Endodermal cell (in vitro differentiated cells): Measurements from ENCODE around the gene ABLIM2. TPM values are rescaled to one million over a fixed set of nuclear protein-coding genes. Genes with fewer than 3 reads are reported as not detected.

Experiments used
- DNase-seq: peaks from one replicate; pipeline ENCODE4 v3.0.0-alpha.2; 2017
- H3K27ac ChIP-seq: 2 replicates; pipeline ENCODE4 v1.5.1; 2013; ENCODE audit warnings: mild to moderate bottlenecking, low read depth, low read length, moderate library complexity
- H3K27me3 ChIP-seq: 2 replicates; pipeline ENCODE4 v1.6.1; 2013; ENCODE audit warnings: mild to moderate bottlenecking, low read length, moderate library complexity; ENCODE audit not compliant: insufficient read depth, control insufficient read depth, poor library complexity, severe bottlenecking
- H3K36me3 ChIP-seq: 2 replicates; pipeline ENCODE4 v1.7.0; 2013; ENCODE audit warnings: mild to moderate bottlenecking, low read length, moderate library complexity; ENCODE audit not compliant: control insufficient read depth, insufficient read depth
- H3K4me1 ChIP-seq: one replicate; pipeline ENCODE4 v1.7.0; 2013; ENCODE audit warnings: low read length; ENCODE audit not compliant: control insufficient read depth, insufficient read depth
- H3K4me3 ChIP-seq: 2 replicates; pipeline ENCODE4 v1.5.1; 2013; ENCODE audit warnings: mild to moderate bottlenecking, low read length, moderate library complexity
- H3K9ac ChIP-seq: 2 replicates; pipeline ENCODE4 v1.6.1; 2013; ENCODE audit warnings: mild to moderate bottlenecking, low read length, moderate library complexity; ENCODE audit not compliant: poor library complexity, severe bottlenecking; ENCODE audit errors: extremely low read depth
- H3K9me3 ChIP-seq: 2 replicates; pipeline ENCODE4 v1.6.1; 2013; ENCODE audit warnings: mild to moderate bottlenecking, low read length, moderate library complexity; ENCODE audit not compliant: control insufficient read depth
- H3K27ac Mint-ChIP-seq: 2 replicates; pipeline ENCODE4 v1.8.0; 2020; ENCODE audit warnings: mixed read lengths
- H3K27me3 Mint-ChIP-seq: 2 replicates; pipeline ENCODE4 v1.8.0; 2021; ENCODE audit warnings: mild to moderate bottlenecking, mixed read lengths; ENCODE audit not compliant: insufficient read depth
- H3K36me3 Mint-ChIP-seq: 2 replicates; pipeline ENCODE4 v1.8.0; 2020; ENCODE audit warnings: low read depth, mixed read lengths
- H3K4me1 Mint-ChIP-seq: 2 replicates; pipeline ENCODE4 v1.8.0; 2020; ENCODE audit warnings: mixed read lengths
- H3K4me3 Mint-ChIP-seq: 2 replicates; pipeline ENCODE4 v1.8.0; 2020; ENCODE audit warnings: mild to moderate bottlenecking, moderate library complexity, mixed read lengths
- H3K9me3 Mint-ChIP-seq: 2 replicates; pipeline ENCODE4 v1.8.0; 2020; ENCODE audit warnings: mild to moderate bottlenecking, mixed read lengths
- CTCF ChIP-seq: fragments of 200-600 bp; sonication (generic); conservative IDR thresholded peaks from 2 replicates; pipeline ENCODE4 v1.5.0; 2021; ENCODE audit warnings: antibody characterized with exemption, mild to moderate bottlenecking
- WGBS, 2 experiments: methylation state at CpG; one replicate each; pipeline versions ENCODE4 v1.1.5 to v1.1.7; 2013; ENCODE audit warnings: missing lambda C conversion rate in 2 of 2, mixed read lengths in 1 of 2; ENCODE audit not compliant: insufficient coverage in 1 of 2, insufficient read length in 1 of 2; 5-methylcytosine and 5-hydroxymethylcytosine counted together
- total RNA-seq, 2 donors: library from RNA; stranded (reverse); fragmentation: NEBNext Ultra II Directional in 1 of 2; extraction: Animal tissue kit (Norgen Biotek cat#: 25700) in 1 of 2; gene quantifications; 2 replicates in 1 of 2; 3 replicates in 1 of 2; pipeline ENCODE4 v1.2.1, GENCODE V29; 2021

ABLIM2 gene
- total RNA-seq, 2 donors from 2014 or later: 0.35 to 1.6 TPM

DNA sequence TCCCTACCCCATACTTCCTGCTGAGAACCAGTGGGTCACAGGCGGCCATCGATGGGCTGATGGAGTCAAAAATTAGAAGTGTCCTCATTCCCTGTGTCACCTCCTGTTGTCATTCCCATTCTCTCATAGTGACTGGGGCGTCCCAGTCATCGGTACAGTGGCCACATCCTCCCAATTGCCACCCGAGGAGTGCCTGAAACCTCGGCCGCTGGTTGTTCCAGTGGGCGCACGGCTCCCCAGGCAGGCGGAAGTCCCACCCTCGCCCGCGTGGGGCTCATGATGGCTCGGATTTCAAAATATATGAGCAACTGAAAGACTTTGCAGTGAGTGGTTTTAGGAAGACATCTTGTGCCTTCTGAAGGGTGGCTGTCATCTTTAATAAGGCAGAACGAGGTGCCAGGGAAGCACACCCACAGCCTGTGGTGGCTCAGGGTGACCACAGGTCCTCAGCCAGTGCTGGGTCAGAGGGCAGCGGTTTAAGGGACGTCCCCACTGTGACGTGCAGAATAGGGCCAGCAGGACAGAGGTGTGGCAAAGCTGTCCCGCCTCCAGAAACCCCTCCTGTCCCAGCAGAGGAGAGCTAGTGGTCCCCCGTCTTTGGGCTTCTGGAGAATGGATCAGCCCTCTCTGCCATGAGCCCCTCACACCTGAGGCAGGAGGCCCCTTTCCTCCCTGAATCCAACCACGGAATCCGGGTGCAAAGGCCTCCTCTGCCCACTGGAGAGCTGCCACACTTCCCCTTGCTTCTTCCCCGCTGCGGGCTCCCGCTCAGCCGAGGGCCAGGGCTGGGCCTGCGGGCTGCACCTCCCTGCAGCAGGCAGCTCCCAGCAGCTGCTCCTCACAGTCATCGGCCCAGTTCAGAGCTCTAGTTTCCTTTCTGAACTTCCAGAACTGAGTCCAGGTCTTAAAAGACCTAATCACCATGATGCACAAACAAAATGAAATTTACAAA is 90.4 kb downstream of the ABLIM2 start:
- DNase-seq: no peak
- peaks cover 25% of the 10 kb centered on the region for H3K9me3 Mint-ChIP-seq
- WGBS, 2 experiments: 87 to 89% methylated on average over 21 to 28 of the region's 28 CpGs
- H3K4me3 Mint-ChIP-seq: no peak overlapping the region
- no peaks in the 10 kb centered on the region for H3K4me1 ChIP-seq
- no peak overlapping the region for H3K27ac ChIP-seq
- H3K9me3 ChIP-seq: peaks cover 19% of the 10 kb centered on the region
- H3K36me3 Mint-ChIP-seq: peaks cover 6% of the 10 kb centered on the region
- H3K4me3 ChIP-seq: no peak overlapping the region
- H3K27me3 ChIP-seq: no peaks in the 10 kb centered on the region
- H3K27ac Mint-ChIP-seq: no peak overlapping the region
- no peak overlapping the region for H3K9ac ChIP-seq
- no peak for TF ChIP-seq CTCF
- H3K36me3 ChIP-seq: no peaks in the 10 kb centered on the region
- H3K27me3 Mint-ChIP-seq: no peaks in the 10 kb centered on the region
- no peaks in the 10 kb centered on the region for H3K4me1 Mint-ChIP-seq

DNA sequence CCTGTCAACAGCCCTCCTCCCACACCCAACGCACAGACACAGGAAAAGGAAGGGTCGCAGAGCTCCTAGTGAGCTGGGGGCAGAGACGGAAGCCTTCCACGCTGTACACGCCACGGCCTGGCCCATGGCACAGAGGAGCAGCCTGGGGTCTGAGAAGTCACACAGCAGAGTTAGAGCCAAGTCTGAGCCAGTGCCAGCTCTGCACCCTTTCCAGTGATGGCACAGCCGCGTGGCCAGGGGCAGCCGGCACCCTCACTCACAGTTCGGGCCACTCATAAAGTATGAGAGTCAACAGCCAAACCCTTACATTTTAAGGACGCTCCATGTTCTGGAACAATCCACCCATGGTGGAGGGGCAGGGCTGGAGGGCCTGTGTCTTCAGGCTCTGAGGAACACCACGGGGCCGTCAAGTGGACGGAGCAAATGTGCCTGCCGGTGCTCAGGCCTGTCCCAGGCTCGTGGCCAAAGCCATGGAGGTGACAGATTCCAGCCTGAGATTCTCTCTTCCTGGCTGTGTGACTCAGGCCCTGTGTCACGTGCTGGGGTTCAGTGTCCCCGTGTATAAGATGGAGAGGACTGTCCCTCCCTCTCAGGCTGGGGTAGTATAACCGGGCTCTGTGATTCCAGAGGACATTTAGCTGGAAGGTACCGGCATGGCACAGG is 91.2 kb downstream of the ABLIM2 start:
- no peaks in the 10 kb centered on the region for H3K27me3 ChIP-seq
- H3K9me3 Mint-ChIP-seq: peaks cover 29% of the 10 kb centered on the region
- H3K27me3 Mint-ChIP-seq: no peaks in the 10 kb centered on the region
- 95 to 97% methylated on average over 9 to 20 of the region's 20 CpGs for WGBS, 2 experiments
- no peak overlapping the region for H3K4me3 ChIP-seq
- peaks cover 6% of the 10 kb centered on the region for H3K36me3 Mint-ChIP-seq
- no peak overlapping the region for H3K9ac ChIP-seq
- peaks cover 21% of the 10 kb centered on the region for H3K9me3 ChIP-seq
- no peak for DNase-seq
- H3K36me3 ChIP-seq: no peaks in the 10 kb centered on the region
- H3K4me1 Mint-ChIP-seq: no peaks in the 10 kb centered on the region
- no peak overlapping the region for H3K4me3 Mint-ChIP-seq
- H3K27ac Mint-ChIP-seq: no peak overlapping the region
- H3K27ac ChIP-seq: no peak overlapping the region
- H3K4me1 ChIP-seq: no peaks in the 10 kb centered on the region
- no peak for TF ChIP-seq CTCF

GRCh38 chr4:8066336-8066931 is 92.2 kb downstream of the ABLIM2 start:
- Mint-ChIP-seq H3K4me3 (no peak overlapping the region), H3K27me3 (no peaks in the 10 kb centered on the region), H3K9me3 (peaks cover 32% of the 10 kb centered on the region), H3K4me1 (no peaks in the 10 kb centered on the region), H3K36me3 (peaks cover 6% of the 10 kb centered on the region), H3K27ac (no peak overlapping the region)
- no peaks in the 10 kb centered on the region for H3K36me3 ChIP-seq
- no peak overlapping the region for H3K9ac ChIP-seq
- no peak overlapping the region for H3K4me3 ChIP-seq
- H3K27ac ChIP-seq: no peak overlapping the region
- no peaks in the 10 kb centered on the region for H3K27me3 ChIP-seq
- no peaks in the 10 kb centered on the region for H3K4me1 ChIP-seq
- H3K9me3 ChIP-seq: peaks cover 21% of the 10 kb centered on the region
- no peak for DNase-seq
- TF ChIP-seq CTCF: no peak
- 92 to 94% methylated on average over 9 to 13 of the region's 13 CpGs for WGBS, 2 experiments
